Activated CD8-positive, alpha-beta T cell treated with anti-CD3 and anti-CD28 coated beads for 36 hours (primary cell): ENCODE data around the gene SLC12A3. TPM values are rescaled to one million over a fixed set of nuclear protein-coding genes. Genes with fewer than 3 reads are reported as not detected.

Experiments
- ATAC-seq: fragments of 200-7000 bp; cut with Tn5 transposase; one replicate; pipeline ENCODE4 v1.10.0; 2021; ENCODE audit warnings: mild to moderate bottlenecking, moderate library complexity
- CTCF ChIA-PET: fragments of 350-600 bp; sonication (Branson Sonifier 250); formaldehyde crosslinking; loops from one replicate; lab custom pipeline; 2021; ENCODE audit warnings: antibody characterized with exemption; lab: Charles Lee
- POLR2A ChIA-PET: fragments of 350-600 bp; sonication (Branson Sonifier 250); formaldehyde crosslinking; loops from one replicate; lab custom pipeline; 2021; ENCODE audit warnings: antibody characterized with exemption; lab: Charles Lee
- DNase-seq: peaks from one replicate; pipeline ENCODE4 v3.0.0-alpha.2; 2020
- H3K27ac Mint-ChIP-seq: one replicate; pipeline ENCODE4 v1.8.0; 2021; ENCODE audit warnings: mild to moderate bottlenecking, mixed read lengths
- H3K27me3 Mint-ChIP-seq: one replicate; pipeline ENCODE4 v1.8.0; 2021; ENCODE audit warnings: mixed read lengths
- H3K36me3 Mint-ChIP-seq: one replicate; pipeline ENCODE4 v1.8.0; 2021; ENCODE audit warnings: low read depth, mixed read lengths
- H3K4me1 Mint-ChIP-seq: one replicate; pipeline ENCODE4 v1.8.0; 2021; ENCODE audit warnings: low read depth, mixed read lengths
- H3K4me3 Mint-ChIP-seq: one replicate; pipeline ENCODE4 v1.8.0; 2021; ENCODE audit warnings: mild to moderate bottlenecking, moderate library complexity, mixed read lengths
- H3K9me3 Mint-ChIP-seq: one replicate; pipeline ENCODE4 v1.8.0; 2021; ENCODE audit warnings: mixed read lengths
- intact Hi-C: fragments of 100-400 bp; cut with micrococcal nuclease; formaldehyde crosslinking; loops from one replicate; pipeline ENCODE4 v1.10.0; 2022
- total RNA-seq, 2 experiments: library from RNA; stranded (reverse); gene quantifications; one replicate each; pipeline ENCODE4 v1.2.3, GENCODE V29; 2021
- TF ChIP-seq, protein P1 (sequence below): fragments of 200-600 bp; IDR thresholded peaks from one replicate; pipeline ENCODE4 v1.8.0; 2022; ENCODE audit warnings: antibody characterized with exemption, mild to moderate bottlenecking

SLC12A3 gene
- total RNA-seq, 2 experiments from 2014 or later, result not detected

DNA sequence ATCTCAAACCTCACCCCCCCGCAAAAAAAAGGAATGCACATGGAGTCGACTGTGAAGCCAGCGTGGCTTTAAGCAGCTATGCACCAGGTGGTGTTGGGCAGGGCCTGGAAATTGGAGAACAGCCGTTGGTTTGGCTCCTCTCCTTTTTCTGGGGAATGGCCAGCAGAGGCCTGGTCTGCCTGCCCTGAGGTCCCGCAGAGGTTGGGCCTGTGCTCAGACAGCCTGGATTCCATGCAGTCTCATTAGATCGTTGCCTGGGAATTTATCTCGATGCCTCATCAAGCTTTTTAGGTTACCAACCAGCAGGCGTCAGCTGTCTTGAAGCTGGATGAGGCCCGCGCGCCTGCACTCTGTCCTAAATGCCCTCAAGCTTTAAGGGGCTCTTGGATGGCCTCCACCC, 9.8 kb downstream of the SLC12A3 start:
- Mint-ChIP-seq H3K9me3 (no peaks in the 10 kb centered on the region), H3K27me3 (no peaks in the 10 kb centered on the region), H3K4me1 (no peaks in the 10 kb centered on the region), H3K36me3 (no peaks in the 10 kb centered on the region), H3K27ac (no peak overlapping the region), H3K4me3 (no peak overlapping the region)
- DNase-seq (no peak), ATAC-seq (no peak)
- ChIA-PET CTCF (interaction anchor here (1.1 kb wide), 1 partner anchor 26 kb away, joined by 3 read pairs; no protein-coding TSS in a partner anchor), POLR2A (interaction anchor here (1.0 kb wide), 1 partner anchor 59 kb away, joined by 3 read pairs; no protein-coding TSS in a partner anchor)
- TF ChIP-seq, protein P1, sequence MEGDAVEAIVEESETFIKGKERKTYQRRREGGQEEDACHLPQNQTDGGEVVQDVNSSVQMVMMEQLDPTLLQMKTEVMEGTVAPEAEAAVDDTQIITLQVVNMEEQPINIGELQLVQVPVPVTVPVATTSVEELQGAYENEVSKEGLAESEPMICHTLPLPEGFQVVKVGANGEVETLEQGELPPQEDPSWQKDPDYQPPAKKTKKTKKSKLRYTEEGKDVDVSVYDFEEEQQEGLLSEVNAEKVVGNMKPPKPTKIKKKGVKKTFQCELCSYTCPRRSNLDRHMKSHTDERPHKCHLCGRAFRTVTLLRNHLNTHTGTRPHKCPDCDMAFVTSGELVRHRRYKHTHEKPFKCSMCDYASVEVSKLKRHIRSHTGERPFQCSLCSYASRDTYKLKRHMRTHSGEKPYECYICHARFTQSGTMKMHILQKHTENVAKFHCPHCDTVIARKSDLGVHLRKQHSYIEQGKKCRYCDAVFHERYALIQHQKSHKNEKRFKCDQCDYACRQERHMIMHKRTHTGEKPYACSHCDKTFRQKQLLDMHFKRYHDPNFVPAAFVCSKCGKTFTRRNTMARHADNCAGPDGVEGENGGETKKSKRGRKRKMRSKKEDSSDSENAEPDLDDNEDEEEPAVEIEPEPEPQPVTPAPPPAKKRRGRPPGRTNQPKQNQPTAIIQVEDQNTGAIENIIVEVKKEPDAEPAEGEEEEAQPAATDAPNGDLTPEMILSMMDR, result no peak
- intact Hi-C loops, result no loop called here

DNA sequence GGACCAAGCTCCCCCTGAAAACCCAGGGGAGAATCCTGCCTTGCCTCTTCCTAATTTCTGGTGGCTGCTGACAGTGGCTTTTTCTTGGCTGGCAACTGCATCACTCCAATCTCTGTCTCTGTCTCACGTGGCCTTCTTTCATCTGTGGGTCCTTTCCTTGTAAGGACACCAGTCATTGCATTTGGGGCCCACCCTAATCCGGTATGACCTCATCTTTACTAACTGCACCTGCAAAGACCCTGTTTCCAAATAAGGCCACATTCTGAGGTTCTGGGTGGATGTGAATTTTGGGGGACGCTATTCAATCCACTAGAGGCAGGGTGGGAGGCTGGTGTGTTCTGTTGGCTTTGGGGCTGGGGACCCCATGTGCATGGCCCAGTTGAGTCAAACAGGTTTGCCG, 11.0 kb downstream of the SLC12A3 start:
- POLR2A ChIA-PET, result interaction anchor here (1.0 kb wide), 1 partner anchor 57 kb away, joined by 3 read pairs; no protein-coding TSS in a partner anchor
- DNase-seq (no peak), ATAC-seq (peak; percentile 47)
- no peaks in the 10 kb centered on the region for H3K36me3 Mint-ChIP-seq
- TF ChIP-seq, protein P1, result no peak
- H3K4me3 Mint-ChIP-seq, result no peak overlapping the region
- no peaks in the 10 kb centered on the region for H3K27me3 Mint-ChIP-seq
- H3K9me3 Mint-ChIP-seq, result no peaks in the 10 kb centered on the region
- intact Hi-C loops, result no loop called here
- CTCF ChIA-PET, result interaction anchor here (1.1 to 1.7 kb wide), 3 partner anchors 8 to 27 kb away, joined by 3 to 5 read pairs (median 3); no protein-coding TSS in a partner anchor
- H3K4me1 Mint-ChIP-seq, result no peaks in the 10 kb centered on the region
- H3K27ac Mint-ChIP-seq, result no peak overlapping the region

DNA sequence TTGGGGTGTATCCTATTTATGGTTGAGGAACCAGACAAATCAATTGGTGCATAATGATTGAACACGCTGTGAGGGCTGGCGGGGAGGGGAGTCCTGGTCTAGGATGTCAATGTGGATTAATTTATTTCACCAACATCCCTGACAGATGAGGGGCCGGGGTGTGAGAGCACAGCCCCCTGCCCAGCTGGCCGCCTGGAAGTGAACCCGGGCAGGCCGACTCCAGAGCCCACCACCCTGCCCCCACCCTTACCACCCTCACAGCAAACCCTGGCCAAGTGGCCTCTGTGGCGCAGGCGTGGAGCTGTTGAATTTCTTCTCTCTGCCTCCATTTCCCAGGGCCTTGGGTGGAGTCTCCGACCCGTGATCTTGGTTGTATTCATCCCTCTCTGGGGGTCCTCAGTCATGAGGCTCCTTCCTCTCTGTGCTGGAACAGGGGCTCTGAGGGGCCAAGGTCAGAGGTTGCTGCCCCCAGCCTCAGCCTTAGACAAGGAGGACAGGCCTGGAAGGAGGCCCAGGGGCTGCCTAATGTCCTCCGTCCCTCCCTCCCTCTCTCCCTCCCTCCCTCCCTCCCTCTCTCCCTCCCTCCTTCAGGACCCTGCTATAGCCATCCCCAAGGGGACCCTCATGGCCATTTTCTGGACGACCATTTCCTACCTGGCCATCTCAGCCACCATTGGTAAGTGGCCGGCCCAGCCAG, 12.6 kb downstream of the SLC12A3 start:
- no peak overlapping the region for H3K27ac Mint-ChIP-seq
- no peak overlapping the region for H3K4me3 Mint-ChIP-seq
- DNase-seq (no peak), ATAC-seq (no peak)
- H3K27me3 Mint-ChIP-seq, result no peaks in the 10 kb centered on the region
- CTCF ChIA-PET, result interaction anchor here (1.0 kb wide), 1 partner anchor 13 kb away, joined by 4 read pairs; the partner anchor contains the start of gene SLC12A3
- H3K4me1 Mint-ChIP-seq, result no peaks in the 10 kb centered on the region
- intact Hi-C loops, result no loop called here
- POLR2A ChIA-PET, result interaction anchor here (1.1 kb wide), 1 partner anchor 12 kb away, joined by 3 read pairs; no protein-coding TSS in a partner anchor
- H3K36me3 Mint-ChIP-seq, result no peaks in the 10 kb centered on the region
- H3K9me3 Mint-ChIP-seq, result no peaks in the 10 kb centered on the region
- TF ChIP-seq, protein P1, result no peak

DNA sequence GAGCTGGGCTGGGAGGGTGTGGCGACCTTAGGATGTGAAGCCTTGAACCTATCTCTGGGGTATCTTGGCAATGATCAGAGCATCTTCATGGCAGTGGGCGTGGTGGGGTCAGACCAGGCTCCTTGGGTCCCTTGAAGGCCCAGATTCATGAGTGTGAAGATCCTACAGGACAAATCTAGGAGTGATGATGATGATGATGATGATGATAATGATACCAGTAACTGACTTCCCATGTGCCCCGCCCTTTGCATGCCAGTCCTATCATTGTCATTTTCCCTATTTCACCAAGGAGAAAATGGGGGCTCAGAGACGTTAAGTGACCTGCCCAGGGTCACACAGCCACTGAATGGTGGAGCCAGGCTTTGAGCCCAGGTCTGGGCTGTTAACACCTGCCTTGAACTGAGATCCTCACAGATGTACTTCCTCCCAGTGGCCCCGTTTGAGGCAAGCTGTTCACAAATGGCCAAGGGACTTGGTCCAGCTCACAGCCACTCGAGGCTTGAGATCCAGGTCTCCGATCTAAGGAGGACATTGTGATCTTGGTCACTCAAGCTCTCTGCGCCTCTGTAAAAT, 13.4 kb downstream of the SLC12A3 start:
- no peaks in the 10 kb centered on the region for H3K36me3 Mint-ChIP-seq
- H3K9me3 Mint-ChIP-seq, result no peaks in the 10 kb centered on the region
- ChIA-PET POLR2A (interaction anchor here (0.7 to 1.1 kb wide), 2 partner anchors 11 to 64 kb away, joined by 3 read pairs; no protein-coding TSS in a partner anchor), CTCF (interaction anchor here (0.7 to 1.0 kb wide), 2 partner anchors 10 to 14 kb away, joined by 3 to 4 read pairs; partner anchors contain the start of gene SLC12A3)
- H3K27ac Mint-ChIP-seq, result no peak overlapping the region
- no peak overlapping the region for H3K4me3 Mint-ChIP-seq
- DNase-seq (no peak), ATAC-seq (no peak)
- no peaks in the 10 kb centered on the region for H3K27me3 Mint-ChIP-seq
- intact Hi-C loops, result no loop called here
- no peaks in the 10 kb centered on the region for H3K4me1 Mint-ChIP-seq
- TF ChIP-seq, protein P1, result no peak
